NCI-H1417 treated with DMSO at 0.1 percent for 48 hours (cell line): Measurements from ENCODE around the gene FBXW5.

Experiments
- DNase-seq: peaks from one replicate; lab custom pipeline; 2025; lab: John Stamatoyannopoulos, UW

Gene FBXW5

DNA sequence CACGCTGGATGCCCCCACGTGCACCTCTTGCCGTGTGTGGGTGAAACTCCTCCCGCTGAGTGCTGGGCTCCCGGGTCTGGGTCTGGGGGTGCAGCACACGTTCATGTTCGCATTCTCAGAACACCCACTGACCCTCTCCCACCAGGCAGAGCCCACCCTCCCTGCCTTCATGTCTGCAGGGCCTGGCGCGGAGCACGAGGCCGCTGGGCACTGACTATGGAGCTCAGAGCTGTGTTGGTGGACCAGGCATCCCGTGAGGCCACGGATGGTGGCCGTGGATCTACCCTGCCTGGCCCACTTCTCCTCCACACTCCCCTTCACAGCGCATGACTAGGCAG, 16.4 kb upstream of the FBXW5 start:
- no peak for DNase-seq

DNA sequence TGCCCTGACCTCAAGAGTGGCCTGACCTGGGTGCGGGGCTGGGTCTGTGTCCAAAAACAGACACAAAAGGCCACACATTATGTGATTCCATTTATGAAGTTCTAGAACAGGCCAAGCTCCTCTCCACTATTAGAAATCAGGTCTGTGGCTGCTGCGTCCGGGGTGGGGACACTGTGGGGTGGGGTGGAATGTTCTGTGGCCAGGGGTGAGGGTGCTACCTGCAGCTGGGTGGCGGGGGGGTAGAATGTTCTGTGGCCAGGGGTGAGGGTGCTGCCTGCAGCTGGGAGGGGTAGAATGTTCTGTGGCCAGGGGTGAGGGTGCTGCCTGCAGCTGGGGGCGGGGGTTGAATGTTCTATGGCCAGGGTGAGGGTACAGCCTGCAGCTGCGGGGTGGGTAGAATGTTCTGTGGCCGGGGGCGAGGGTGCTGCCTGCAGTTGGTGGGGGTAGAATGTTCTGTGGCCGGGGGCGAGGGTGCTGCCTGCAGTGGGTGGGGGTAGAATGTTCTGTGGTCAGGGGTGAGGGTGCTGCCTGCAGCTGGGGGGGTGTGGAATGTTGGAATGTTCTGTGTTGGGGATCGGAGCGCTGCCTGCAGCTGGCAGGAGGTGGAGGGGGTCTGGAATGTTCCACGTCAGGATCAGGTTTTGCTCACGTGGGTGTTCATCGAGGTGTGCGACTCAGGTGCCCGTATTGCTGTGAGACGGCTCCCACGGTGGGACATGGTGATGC, 15.8 kb upstream of the FBXW5 start:
- DNase-seq: no peak

DNA sequence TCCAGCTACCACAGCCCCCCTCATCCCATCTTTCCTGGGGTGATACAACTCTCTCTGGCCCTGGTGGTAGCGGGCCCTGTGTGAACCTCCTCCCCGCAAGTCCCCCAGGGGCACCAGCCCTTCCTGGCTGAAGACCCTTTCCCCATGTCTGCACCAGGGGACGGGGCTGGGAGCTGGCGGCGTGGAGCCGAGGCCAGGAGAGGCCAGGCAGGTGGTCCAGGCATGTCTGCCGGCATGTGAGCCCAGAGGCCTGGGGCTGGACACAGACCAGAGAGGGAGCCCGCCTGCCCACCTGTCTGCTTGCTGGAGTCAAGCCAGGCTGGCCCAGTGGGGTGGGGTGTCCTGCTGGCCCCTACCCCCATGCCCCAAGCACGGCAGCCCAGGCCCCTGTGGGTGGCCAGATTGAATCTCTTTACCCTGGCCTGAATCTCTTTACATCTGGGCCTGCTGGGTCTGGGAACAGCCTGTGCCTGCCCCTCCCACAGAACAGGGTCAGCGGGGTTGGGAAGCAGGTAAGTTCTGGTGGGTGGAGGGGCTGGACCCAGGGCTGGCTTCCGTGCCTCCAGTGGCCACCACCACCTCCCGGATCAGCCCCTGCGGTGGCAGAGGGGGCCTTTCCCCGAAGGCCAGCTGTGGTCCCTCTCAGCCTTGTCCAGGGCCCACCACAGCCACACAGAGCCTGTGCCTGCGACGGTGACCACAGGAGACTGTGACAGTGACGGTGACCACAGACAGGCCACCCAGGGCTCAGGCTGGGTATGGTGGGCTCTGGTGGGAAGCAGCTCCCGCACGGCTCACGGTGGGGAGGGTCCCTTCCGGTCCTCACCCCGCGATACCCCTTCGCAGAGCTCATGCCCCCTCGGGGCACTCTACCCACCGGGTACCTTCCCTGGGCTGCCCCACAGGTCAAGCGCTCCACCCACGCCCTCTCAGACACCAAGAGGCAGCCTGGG, 14.6 kb upstream of the FBXW5 start:
- DNase-seq: no peak

DNA sequence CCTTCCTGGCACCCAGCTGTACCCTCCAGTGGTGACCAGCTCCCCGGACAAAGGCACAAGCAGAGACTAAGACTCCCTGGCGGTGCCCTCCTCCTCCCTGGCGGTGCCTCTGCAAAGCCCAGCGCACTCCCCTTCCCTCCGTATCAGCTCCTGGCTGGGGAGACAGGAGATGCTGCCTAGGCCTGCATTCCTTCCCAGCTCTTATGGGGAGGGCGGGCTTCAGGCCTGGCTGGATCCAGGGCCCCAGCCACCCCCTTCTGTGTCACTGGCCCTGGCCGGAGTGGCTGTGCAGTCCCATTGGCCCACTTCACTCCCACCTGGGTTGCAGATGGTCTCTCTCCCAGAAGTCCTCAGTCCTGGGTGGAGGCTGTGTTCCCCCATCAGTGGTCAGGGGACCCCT, 13.9 kb upstream of the FBXW5 start:
- no peak for DNase-seq

DNA sequence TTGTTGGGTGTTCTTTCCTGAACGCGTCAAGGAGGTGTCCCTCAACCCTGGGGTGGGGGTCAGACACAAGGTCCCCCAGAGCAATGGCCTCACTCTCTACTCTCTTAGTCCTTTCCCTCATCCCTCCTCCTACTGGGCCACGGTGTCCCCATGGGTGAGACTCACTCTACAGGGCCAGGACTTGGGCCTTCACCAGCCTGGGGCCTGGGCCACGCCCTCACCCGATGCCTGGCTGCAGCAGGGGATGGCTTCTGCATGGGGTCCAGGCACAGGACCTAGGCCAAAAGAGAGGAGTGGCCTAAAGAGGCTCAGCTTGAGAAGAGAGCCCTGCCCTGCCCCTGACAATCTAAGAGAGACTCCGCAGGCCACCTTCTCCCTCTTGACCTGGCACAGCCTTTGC, 13.4 kb upstream of the FBXW5 start:
- DNase-seq: no peak

DNA sequence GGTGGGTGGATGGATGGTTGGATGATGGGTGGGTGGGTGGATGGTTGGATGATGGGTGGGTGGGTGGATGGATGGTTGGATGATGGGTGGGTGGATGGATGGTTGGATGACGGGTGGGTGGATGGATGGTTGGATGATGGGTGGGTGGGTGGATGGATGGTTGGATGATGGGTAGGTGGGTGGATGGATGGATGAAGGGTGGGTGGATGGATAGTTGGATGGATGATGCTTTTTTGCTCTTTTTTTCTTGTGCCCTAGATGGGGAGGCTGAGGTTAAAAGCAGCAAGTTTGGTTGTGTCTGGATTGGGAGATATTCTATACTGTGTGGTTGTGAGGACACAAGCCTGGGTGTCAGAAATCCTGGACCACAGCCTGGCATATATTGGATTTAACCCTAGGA, 12.9 kb upstream of the FBXW5 start:
- DNase-seq: no peak

DNA sequence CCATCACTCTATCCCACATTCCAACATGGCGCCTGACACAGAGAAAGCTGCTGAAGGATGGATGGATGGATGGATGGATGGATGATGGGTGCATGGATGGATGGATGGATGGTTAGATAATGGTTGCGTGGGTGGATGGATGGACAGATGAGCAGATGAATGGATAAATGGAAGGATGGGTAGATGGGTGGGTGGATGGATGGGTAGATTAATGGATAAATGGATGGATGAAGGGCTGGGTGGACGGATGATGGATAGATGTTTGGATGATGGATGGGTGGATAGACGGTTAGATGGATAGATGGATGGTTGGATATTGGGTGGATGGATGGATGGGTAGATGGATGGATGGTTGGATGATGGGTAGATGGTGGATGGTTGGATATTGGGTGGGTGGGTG, 12.1 kb upstream of the FBXW5 start:
- no peak for DNase-seq

DNA sequence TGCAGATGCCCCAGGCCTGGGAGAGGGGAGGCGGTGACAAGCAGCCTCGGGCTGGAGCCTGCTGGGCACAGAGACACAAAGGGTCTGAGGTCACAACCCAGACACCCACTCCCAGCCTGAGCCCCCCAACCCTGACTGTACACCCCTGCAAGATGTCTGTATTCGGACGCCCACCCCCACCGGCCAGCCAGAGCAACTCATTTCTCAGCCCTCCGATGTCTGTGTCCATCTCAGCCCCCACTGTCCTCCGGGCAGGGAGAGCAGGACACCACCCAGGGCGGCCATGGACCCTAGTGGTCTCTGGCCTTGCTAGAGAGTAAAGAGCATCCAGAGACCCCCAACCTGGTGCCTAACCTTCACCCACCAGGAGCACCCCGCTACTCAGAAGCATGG, 11.4 kb upstream of the FBXW5 start:
- no peak for DNase-seq

DNA sequence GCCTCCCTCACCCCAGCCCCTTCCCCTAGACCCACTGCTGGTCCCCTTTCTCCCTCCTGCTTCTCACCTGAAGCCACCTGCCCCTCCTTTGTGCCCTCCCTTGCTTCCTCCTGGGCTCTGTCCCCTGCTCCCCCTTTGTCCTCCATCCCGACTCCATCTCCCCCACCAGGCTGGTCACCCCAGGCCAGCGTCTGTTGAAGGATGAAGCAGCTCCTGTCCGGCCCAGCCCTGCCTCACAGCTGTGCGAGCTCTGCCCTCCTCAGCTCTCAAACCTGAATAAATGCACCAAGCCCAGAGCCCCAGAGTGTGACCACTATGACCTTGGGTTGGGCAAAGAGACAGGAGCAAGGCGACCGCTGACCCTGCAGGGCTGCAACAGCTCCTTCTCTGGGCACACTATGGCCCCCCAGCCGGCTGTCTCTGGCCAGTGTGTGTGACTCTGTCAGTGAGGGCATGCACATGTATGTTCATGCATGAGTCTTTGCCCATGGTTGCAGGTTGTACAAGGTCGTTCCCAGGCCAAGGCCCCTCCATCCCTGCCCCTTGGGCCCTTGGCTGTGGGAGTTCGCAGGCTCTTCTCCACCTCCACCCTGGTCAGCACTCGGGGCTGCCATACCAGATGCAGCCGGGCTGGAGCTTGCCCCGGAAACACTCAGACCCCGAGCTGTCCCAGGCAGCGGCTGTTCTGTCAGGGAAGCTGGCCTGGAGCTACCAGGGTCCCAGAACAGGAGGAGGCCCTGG, 10.8 kb upstream of the FBXW5 start:
- no peak for DNase-seq

DNA sequence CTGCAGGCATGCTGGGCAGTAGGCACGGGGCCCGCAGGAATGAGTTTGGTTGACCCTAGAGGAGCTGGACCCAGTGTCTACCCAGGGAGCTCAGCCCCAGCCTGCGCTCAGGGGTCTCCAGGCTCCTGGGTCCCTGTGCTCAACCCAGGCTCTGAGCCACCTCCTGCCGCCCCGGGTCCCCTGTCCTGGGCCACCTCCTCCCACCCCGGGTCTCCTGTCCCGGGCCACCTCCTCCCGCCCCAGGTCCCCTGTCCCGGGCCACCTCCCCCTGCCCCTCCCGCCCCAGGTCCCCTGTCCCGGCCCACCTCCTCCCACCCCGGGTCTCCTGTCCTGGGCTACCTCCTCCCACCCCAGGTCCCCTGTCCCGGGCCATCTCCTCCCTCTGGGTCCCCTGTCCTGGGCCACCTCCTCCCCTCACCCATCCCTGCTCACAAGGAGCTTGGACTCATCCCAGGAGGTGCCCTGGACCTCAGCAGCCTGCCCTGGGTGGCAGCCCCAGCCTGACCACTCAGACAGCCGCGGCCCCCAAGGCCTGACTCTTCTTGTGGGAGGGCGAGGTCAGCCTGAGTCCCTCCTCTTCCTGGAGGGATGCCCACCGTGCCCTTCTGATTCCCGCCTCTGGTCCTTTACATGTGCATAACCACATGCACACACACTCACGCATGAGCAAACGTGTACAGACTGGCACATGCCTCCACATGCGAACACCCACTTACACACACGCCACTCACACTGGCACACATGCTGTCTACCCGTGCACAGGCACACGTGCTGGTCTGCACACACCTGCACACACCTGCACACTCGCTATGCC, 9.9 kb upstream of the FBXW5 start:
- DNase-seq: no peak

DNA sequence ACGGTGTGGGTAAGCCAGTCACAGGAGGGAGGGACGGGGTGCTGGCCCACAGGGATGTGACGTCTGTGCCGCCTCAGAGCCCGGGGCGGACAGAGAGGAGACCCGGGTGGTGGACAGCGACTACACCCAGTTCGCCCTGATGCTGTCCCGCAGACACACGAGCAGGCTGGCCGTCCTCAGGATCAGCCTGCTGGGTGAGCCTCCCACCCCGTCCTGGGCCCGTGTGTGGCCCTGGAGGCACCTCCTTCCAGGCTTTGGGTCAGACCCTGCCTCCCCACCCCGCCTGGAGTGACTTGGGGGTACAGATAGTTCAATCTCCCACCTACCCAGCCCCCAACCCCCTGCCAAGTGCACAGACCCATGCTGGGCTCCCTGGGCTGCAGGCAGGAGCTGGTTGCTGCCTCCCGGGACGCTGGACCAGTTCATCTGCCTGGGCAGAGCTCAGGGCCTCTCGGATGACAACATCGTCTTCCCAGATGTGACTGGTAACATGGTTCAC, 9.3 kb upstream of the FBXW5 start:
- no peak for DNase-seq

DNA sequence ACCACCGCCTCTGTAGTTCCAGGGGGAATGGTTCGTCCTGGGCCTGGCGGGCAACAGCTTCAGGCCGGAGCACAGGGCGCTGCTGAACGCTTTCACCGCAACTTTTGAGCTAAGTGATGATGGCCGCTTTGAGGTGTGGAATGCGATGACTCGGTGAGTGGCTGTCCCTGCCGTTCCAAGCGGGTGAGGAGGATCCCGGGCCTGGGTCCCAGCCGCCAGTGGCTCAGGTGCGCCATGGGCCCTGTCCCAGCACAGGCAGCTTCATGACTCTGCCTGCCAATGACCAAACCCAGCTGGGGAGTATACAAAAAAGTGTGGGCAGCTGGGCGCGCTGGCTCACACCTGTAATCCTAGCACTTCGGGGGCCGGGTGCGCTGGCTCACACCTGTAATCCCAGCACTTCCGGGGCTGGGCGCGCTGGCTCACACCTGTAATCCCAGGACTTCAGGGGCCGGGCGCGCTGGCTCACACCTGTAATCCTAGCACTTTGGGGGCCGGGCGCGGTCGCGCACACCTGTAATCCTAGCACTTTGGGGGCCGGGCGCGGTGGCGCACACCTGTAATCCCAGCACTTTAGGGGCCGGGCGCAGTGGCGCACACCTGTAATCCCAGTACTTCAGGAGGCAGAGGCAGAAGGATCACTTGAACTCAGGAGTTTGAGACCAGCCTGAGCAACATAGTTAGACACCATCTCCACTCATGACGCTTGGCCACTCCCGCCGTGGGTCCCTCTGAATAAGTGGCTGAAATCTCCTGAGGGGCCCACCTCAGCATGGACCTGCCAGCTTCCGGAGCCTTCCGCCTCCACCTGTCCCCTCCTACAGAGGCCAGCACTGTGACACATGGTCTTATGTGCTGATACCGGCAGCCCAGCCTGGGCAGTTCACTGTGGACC, 8.6 kb upstream of the FBXW5 start:
- DNase-seq: no peak

DNA sequence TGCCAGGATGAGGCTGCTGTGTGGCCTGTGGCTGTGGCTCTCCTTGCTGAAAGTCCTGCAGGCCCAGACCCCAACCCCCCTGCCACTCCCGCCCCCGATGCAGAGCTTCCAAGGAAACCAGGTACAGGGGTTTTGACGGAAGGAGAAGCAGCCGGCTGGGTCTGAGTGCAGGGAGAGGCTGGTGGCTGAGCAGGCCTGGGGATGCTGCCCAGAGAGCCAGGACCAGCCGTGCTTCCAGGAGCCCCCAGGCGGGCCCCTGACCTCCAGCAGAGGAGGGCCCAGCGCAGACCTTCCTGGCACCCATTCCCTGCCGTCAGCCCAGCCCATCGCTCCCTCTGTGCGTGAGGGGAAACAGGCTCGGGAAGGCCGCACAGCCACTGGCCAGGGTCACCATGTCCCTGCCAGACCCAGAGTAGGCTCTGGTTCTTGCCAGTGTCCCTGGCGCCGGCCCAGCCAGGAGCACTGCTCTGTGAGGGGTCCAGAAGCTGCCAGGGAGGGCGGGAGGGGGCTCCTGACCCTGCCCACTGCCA, 7.8 kb upstream of the FBXW5 start:
- no peak for DNase-seq

DNA sequence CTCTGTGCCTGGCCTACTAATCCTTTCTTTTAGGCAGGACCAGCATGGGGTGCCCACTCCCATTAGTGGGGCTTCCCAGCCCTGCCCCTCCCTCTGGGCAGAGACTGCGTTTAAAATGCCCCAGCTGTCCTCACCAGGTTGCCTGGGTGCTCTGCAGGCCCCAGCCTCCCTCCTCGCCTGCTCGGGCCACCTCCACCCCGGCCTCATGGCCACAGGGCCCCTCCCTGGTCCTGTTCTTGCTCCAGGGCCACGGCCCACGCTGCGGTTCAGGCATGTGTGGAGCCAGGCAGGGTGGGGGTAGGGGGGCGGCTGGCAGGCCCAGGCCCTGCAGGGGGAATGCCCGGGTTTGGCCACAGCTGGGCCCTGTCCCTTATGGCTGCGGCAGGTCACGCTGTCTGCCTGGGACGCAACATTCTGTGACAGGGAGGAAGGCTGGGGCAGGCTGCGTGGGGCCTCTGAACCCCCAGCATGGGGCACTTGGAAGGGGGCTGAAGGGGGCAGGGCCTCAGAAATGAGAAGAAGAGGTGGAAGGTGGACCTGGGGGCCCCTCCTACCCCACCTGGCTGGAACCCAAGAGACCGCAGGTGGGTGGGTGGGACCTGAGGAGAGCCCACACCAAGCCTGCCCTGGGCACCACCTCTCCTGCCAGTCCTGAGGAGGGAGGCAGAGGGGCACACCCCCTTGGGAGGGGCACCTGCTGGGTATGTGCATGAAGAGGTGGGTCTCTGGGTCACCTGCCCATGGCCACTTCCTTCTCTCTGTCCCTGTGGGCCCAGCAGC, 7.2 kb upstream of the FBXW5 start, which contains the start of gene LCN12:
LCN12 (plus strand) TSS at position 733 of the 780 bp plus-strand sequence. CDS start 55 bp downstream, outside the sequence.
- no peak for DNase-seq

DNA sequence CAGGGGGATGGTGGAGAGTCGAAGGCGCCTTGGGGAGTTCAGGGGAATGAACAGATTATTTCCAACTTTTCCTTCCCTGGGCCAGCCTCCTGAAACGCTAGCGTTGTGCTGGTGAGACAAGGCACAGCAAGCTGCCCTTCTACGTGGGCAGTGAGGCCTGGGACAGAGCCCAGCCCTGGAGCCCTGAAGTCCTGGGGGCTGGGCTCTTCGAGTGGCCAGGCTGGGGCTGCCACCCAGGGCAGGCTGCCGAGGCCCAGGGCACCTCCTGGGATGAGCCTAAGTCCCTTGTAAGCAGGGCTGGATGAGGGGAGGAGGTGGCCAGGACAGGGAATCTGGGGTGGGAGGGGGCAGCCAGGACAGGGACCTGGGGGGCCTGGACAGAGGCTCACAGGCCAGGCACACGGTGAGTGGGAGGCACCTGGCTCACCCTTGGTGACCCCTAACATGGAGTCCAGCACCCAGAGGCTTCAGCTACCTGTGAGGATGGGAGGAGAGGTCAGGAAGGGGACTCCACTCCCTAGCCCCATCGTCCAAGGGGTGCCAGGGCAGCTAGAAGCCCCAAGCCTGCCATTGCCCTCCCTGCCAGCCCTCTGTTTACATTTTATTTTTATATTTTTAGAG, 6.2 kb upstream of the FBXW5 start:
- no peak for DNase-seq

DNA sequence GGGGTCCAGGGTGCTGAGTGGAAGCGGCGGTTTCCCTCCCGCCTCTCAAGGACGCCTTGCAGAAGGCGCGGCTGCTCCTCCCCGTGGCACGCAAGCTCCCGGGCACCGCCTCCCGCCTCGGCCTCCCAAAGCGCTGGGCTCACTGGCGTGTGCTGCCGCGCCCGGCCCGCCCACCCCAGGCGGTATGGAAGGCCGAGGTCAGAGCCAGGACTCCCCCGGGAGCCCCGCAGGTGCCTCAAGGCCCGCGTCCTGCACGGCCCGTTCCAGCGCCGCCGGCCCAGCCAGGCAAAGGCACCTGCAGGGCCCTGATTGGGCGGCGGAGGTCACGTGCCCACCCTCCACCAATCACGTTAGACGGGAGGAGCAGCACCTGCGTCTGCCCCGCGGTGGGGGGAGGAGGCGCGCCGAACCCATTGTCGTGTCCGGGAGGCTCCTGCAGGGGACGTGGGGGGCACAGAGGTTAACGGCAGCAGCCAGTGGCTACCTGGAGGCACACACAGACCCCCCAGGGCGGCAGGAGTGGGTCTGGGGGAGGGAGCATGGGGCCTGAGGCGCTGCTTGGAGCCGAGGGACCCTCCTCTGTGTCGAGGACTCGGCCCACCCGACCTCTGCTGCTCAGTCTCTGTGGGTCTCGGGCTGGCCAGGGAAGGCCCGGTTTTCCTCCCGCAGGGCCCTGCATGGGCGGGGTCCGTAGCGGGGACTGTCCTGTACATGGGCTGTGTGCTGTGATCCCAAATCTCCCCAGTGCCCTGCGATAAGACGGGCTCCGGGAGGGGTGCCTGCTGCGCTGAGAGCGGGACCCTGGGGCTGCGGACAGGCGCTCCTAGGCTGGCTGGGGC, 5.5 kb upstream of the FBXW5 start:
- peak; percentile 77 for DNase-seq

DNA sequence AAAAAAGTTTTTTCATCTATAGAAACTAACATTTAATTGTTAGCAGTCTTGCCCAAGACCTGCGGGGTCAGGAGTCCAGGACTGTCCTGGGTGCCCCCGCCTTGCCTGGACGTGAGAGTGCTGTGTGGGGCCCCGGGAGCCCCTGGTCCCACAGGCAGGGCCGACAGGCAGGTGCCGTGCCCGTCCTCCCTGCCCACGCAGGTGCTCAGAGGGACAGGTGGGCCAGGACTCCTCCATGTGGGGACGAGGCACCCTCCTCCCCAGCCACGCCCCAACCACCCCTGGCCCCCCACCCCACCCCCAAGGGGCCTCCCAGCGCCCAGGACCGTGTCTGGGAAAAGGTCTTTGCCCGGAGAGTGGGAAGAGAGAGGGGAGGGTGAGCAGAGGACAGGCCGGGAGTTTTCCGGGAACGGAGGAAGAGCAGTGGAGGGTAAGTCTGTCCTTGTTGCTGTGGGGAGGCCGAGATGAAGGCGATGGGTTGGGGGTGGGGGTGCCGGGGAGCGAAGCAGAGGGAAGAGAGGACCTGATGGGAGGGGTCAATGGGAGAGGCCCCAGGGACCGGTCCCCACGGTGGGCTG, 4.8 kb upstream of the FBXW5 start:
- DNase-seq: no peak
